Measurements from ENCODE around the gene EPC2.

DNA sequence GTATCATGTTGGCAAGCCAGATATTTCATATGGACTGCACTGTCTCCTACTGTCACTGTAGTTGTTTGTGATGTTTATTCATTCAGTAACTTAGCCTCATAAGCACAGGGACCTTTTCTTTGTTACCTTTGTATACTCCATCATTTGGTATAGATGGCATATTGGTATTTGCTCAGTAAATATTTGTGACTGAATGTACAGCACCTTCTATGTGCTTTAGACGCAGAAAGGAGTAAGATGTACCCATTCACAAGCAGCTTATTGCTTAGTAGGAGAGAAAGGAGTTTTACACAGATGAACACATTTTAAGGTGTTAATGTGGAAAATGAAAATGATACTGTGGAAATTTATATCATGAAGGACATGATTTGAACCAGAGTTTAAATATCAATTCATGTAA, 12.0 kb downstream of the EPC2 start:
- TF ChIP-seq, protein P1, sequence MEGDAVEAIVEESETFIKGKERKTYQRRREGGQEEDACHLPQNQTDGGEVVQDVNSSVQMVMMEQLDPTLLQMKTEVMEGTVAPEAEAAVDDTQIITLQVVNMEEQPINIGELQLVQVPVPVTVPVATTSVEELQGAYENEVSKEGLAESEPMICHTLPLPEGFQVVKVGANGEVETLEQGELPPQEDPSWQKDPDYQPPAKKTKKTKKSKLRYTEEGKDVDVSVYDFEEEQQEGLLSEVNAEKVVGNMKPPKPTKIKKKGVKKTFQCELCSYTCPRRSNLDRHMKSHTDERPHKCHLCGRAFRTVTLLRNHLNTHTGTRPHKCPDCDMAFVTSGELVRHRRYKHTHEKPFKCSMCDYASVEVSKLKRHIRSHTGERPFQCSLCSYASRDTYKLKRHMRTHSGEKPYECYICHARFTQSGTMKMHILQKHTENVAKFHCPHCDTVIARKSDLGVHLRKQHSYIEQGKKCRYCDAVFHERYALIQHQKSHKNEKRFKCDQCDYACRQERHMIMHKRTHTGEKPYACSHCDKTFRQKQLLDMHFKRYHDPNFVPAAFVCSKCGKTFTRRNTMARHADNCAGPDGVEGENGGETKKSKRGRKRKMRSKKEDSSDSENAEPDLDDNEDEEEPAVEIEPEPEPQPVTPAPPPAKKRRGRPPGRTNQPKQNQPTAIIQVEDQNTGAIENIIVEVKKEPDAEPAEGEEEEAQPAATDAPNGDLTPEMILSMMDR (IDR thresholded peaks at IDR 0.05): no peak
- TF ChIP-seq EZH2phosphoT487 (IDR thresholded peaks at IDR 0.05): no peak
